GM10847 (cell line): Measurements from ENCODE around the gene TSPAN14.

Experiments used
- POLR2A ChIP-seq: IDR thresholded peaks from 2 replicates; pipeline ENCODE4 v1.6.1; 2011; ENCODE audit not compliant: insufficient read length; ENCODE audit errors: extremely low read depth

TSPAN14 gene, protein sequence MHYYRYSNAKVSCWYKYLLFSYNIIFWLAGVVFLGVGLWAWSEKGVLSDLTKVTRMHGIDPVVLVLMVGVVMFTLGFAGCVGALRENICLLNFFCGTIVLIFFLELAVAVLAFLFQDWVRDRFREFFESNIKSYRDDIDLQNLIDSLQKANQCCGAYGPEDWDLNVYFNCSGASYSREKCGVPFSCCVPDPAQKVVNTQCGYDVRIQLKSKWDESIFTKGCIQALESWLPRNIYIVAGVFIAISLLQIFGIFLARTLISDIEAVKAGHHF

DNA sequence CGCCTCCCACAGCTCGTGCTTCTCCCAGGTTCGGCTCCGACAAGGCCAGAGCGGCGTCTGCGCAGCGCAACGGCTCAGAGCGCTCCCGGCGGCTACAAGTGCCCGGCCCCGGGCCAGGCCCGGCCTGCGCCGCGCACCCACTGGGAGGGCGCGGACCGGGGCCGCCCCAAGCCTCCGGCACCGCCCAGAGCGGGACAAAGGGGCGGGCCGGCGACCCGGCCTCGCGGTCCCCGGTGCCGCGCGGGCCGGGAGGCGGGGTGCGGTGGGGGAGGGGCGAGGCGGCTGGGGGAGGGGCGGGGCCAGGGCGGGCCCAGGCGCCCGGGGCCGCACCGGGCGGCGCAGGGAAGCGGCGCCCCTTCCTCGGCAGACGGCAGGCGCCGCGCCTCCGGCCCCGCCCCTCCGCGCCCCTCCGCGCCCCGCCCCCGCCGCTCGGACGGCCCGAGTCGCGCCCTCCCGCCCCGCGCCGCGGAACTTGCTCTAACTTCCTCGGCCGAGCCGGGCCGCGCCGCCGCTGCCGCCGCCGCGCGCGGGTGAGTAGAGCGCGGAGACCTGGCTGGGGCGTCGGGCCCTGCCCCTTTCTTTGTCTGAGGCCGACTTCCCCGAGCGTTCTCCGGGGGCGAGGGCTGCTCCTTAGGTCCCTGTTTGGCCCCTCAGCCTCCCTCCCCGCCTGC, at the start of gene TSPAN14:
Gene TSPAN14, plus strand, starts transcription at position 469 of the 671 bp plus-strand sequence. CDS start 34,924 bp downstream, outside the sequence.
- peak; percentile 37 for TF ChIP-seq POLR2A

- TF ChIP-seq POLR2A: no peak
Observed at GRCh38 chr10:80405035-80405434, 49.1 kb upstream of the TSPAN14 start.

GRCh38 chr10:80405626-80406025, 48.5 kb upstream of the TSPAN14 start:
- TF ChIP-seq POLR2A: no peak

- TF ChIP-seq POLR2A: no peak
Observed at GRCh38 chr10:80406204-80406603, 47.9 kb upstream of the TSPAN14 start.

DNA sequence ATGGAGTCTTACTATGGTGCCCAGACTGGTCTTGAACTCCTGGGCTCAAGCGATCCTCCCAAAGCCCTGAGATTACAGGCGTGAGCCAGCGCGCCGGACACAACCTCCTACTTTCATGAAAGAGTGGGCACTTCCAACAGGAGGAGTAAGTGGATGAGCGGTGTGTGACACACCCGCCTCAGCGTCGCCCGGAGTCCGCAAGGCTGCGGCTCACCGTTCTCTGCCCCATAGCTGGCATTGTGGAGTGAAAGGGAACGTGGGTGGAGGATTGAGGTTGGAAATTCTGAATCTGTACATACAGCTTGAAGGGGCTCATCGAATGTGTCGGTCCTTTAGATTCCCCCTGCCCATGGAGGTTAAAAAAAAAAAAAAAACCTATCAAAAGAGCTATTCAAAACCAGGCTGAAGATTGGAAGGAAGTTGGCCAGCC, 46.3 kb upstream of the TSPAN14 start:
- no peak for TF ChIP-seq POLR2A

DNA sequence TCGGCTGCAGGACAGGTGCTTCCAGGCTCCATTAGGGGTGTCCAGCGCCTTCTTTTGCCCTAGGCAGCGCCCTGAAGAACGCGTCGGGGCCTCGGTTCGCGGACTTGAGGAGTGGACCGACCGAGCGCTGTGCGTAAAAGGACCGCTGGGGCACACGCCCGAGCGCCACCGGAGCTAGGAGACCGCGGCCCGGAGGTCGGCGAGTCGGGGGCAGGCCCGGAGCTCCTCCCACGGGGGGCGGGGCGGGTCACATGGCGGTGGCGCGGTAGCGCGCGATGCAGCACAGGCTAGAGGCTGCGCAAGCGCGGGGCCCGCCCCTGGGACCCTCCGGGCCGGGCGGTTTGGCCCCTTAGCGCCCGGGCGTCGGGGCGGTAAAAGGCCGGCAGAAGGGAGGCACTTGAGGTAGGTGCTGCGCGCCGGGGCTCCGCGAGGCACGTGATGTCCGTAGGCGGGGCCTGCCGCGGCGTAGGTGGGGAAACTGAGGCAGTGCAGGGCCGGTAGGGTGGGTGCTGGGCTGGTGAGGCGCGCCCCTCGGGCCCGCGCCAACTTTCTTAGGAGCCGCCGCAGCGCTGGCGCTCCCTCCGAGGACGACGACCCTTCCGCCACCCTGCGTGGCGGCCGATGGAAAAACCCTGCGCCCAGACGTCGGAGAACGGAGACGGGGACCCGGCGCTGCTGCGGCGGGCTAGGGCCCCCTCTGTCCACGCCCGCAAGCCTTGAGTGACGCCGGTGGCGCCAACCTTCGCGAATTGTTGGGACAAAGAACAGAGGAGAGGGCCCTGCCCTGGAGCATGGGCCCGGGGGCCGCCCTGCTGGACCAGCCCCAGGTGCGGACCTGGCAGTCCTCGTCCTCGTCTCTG, 45.6 kb upstream of the TSPAN14 start, which contains the start of gene PRXL2A:
Gene PRXL2A, plus strand, starts transcription at position 310 of the 860 bp plus-strand sequence. CDS start 11,917 bp downstream, outside the sequence.
- TF ChIP-seq POLR2A: peak; percentile 17

GRCh38 chr10:80409121-80409520, 45.0 kb upstream of the TSPAN14 start:
- TF ChIP-seq POLR2A: no peak

DNA sequence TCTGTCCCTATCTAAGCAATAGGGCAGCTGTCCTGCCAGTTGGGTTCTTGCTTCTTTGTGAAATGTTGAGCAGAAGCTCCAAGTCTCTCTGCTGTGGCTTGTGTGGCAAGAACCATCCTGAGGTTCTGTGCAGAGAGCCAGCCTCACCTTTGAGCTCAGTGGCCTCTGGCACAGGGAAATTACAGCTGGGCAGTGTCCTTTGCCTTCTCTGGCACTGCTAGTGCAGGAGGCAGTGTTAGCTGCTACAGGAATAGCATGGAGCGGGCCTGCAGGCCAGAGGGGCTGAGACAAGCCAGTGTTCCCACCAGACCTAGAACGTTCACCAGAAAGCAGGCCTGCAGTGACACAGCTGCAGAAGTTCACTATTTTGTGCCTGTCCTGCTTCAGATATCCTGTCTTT, 44.0 kb upstream of the TSPAN14 start:
- no peak for TF ChIP-seq POLR2A

- no peak for TF ChIP-seq POLR2A
Observed at GRCh38 chr10:80410578-80411145, 43.4 kb upstream of the TSPAN14 start.

- TF ChIP-seq POLR2A: no peak
Observed at GRCh38 chr10:80411267-80411668, 42.8 kb upstream of the TSPAN14 start.

GRCh38 chr10:80411681-80412220, 42.4 kb upstream of the TSPAN14 start:
- no peak for TF ChIP-seq POLR2A

DNA sequence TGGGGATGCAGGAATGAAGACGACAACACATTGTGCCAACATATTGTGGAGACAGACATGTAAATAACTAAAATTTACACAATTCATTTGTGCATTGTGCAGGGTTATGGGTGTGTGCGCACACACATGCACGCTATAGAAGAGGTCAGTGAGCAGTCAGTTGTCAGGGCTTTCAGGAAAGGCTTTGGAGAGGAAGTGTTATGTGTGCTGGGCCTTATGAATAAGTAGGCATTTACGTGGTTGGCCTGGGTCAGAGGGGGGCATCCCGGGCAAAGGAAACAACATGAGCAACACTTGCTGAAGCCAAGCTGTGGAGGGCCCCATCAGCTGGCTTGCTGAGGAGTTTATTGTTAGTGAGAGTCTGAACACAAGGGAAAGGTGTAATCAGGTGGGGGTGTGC, 41.6 kb upstream of the TSPAN14 start:
- TF ChIP-seq POLR2A: no peak

- TF ChIP-seq POLR2A: no peak
Observed at GRCh38 chr10:80413271-80413996, 40.7 kb upstream of the TSPAN14 start.

DNA sequence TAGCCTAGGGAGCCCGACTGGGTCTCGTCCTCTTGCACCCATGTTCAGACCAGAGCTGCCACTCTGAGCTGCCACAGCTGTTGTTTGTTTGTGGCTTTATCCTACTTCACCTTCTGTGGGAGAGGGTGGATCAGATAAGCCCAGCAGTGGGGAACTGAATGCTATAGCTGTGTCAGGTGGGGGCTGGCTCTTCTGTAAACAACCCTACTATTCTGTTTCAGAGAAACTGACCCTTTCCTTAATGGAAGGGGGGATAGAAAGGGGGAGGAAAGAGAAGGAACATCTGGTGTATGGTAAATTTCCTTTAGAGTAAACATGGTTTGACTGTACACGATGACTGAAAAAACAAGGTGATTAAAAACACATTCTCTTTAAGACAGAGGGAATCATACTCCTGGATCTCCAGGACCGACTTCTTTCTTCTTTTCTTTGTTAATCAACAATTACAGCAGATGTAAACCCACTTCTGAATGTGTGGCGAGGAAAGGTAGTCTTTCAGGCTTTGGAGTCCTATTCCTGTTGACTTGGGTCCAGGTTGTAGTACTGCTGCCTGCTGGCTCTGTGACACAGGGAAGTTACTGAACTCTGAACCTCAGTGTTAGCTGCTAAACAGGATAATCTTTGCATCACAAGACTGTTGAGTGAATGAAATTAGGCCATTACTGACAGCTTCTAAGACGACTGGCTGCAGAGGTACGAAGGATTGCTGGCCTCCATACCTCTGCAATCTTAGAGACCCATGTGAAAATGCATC, 39.8 kb upstream of the TSPAN14 start:
- TF ChIP-seq POLR2A: no peak
